Ovary (tissue), 3 donors: ENCODE measurements around the gene PSMG1.

Experiments
- CTCF ChIP-seq, 3 donors: fragments of 450-650 bp in 2 of 3; fragments of 200-600 bp in 1 of 3; IDR thresholded peaks; one replicate each; pipeline versions ENCODE4 v1.5.1 to v1.8.0; 2016 to 2022; ENCODE audit warnings: antibody characterized with exemption in 3 of 3, mild to moderate bottlenecking in 1 of 3
- EP300 ChIP-seq: sonication (generic); formaldehyde crosslinking; IDR thresholded peaks from one replicate; pipeline ENCODE4 v1.6.1; 2017; ENCODE audit warnings: antibody characterized with exemption
- POLR2A ChIP-seq: fragments of 450-650 bp; IDR thresholded peaks from one replicate; pipeline ENCODE4 v1.6.1; 2017; ENCODE audit warnings: antibody characterized with exemption, mild to moderate bottlenecking, moderate library complexity
- donor health status: DM: no; HTN: no; CAD: no.

- no peak for TF ChIP-seq CTCF (IDR thresholded peaks at IDR 0.05)
- no peak for TF ChIP-seq EP300
- TF ChIP-seq POLR2A: no peak
Measured at GRCh38 chr21:39197448-39198233, 14.4 kb upstream of the PSMG1 start.
